MM.1S (cell line): ENCODE measurements around the gene KRTAP4-16.
"Not testable (repeated sequence)": the region's sequence is repeated elsewhere in the genome, so short reads cannot be mapped to it uniquely, and the experiment has no call there.

Source experiments
- CTCF ChIP-seq: fragments of 300-600 bp; sonication (generic); IDR thresholded peaks from 2 replicates; pipeline ENCODE4 v1.5.1; 2016; ENCODE audit warnings: antibody characterized with exemption, low read length, mixed read lengths
- EZH2 ChIP-seq: fragments of 300-600 bp; sonication (generic); optimal IDR thresholded peaks from 2 replicates; pipeline ENCODE3; 2017; ENCODE audit warnings: low read depth, mild to moderate bottlenecking, antibody characterized with exemption, low read length, mixed read lengths

DNA sequence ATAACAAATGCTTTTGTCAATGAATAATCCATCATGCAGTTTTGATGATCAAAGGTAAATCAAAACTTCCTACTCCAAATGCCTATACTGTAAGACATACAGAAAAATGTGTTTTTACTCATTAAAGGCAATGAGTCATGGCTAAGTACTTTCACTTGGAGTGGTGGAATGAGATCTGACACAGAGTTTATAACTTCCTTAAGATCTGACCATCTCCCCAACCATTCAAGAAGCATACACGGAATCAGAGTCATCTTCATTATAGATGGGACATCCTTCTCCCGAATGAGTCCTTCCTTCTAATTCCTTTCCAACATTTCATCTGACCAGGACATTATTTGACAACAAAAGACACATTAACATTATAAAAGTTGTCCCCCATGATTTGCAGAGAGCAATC lies 18.6 kb downstream of the KRTAP4-16 start:
- not testable (repeated sequence) for TF ChIP-seq CTCF, EZH2
